Measurements from ENCODE around the gene KCNK3.

KCNK3 gene

GRCh38 chr2:26768759-26769088 lies 76.2 kb downstream of the KCNK3 start:
- ChIA-PET CTCF (interaction anchor here (0.5 to 1.4 kb wide), 8 partner anchors 9 to 77 kb away, joined by 3 to 6 read pairs (median 4); partner anchors contain the start of gene CENPA), POLR2A (interaction anchor here (0.6 to 0.9 kb wide), 3 partner anchors 17 to 31 kb away, joined by 3 to 5 read pairs (median 4); no protein-coding TSS in a partner anchor)
- Histone ChIP-seq H3K4me1 (ENCODE audit: control extremely low read depth in 1 of 4, control insufficient read depth in 4 of 4, insufficient read depth in 4 of 4, low read length in 3 of 4) (peaks cover 4 to 76% (median 65%) of the 10 kb centered on the region in 4 experiments), H3K27me3 (replicated peaks in 2 of 5; ENCODE audit: control insufficient read depth in 4 of 5, insufficient read depth in 5 of 5, low read length in 4 of 5) (no peaks in the 10 kb centered on the region), H3K36me3 (ENCODE audit: control insufficient read depth in 4 of 4, insufficient read depth in 4 of 4, low read length in 3 of 4) (no peaks in the 10 kb centered on the region), H3K4me3 (ENCODE audit: control insufficient read depth in 1 of 7, extremely low read depth in 1 of 7, insufficient read depth in 4 of 7, low read depth in 2 of 7, low read length in 6 of 7) (no peak overlapping the region), H3K27ac (ENCODE audit: insufficient read depth in 1 of 2, low read depth in 1 of 2, low read length in 2 of 2, poor library complexity in 1 of 2, severe bottlenecking in 2 of 2) (no peak overlapping the region), H3K9me3 (ENCODE audit: control extremely low read depth in 1 of 5, control insufficient read depth in 4 of 5, insufficient read depth in 2 of 5, low read depth in 1 of 5, low read length in 4 of 5) (no peaks in the 10 kb centered on the region)
- WGBS (ENCODE audit: insufficient coverage) = 91% methylated on average over 3 of the region's 3 CpGs
- no peak for DNase-seq

DNA sequence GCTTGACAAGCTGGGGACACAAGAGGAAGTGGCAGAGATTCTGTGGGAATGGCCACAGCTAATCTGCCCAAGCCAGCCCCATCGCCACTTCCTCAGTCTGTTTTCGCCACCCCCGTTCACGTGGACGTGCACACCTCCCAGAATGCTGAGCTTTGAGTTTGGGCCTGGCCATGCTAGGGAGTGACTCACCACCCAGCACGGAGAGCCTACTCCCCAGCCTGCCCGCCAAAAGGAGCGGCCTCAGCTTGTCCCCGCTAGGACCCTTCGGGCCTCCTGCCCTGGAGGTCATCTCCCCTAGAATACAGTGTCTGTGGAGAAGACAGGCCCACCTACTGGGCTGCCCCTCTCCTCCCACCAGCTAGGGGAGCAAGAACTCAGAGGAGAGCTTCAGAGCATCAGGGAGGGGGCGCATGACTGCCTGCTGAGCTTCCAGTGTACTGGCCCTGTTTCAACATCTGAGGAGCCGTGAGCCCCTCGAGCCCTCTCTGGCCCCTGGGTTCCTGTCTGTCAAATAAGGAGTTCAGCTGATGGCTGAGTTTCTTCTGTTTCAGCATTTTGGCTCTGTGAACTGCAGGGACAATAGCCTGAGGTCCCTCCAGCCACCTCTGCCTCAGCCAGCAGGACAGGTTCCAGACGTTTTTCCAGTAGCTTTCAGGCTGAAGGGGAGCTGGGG lies 76.7 kb downstream of the KCNK3 start:
- Histone ChIP-seq H3K9me3 (ENCODE audit: control extremely low read depth in 1 of 5, control insufficient read depth in 4 of 5, insufficient read depth in 2 of 5, low read depth in 1 of 5, low read length in 4 of 5) (no peaks in the 10 kb centered on the region), H3K4me3 (ENCODE audit: control insufficient read depth in 1 of 7, extremely low read depth in 1 of 7, insufficient read depth in 4 of 7, low read depth in 2 of 7, low read length in 6 of 7) (peak overlapping the region in 4 of 7 experiments; percentile 19 to 54 (median 38)), H3K27me3 (replicated peaks in 2 of 5; ENCODE audit: control insufficient read depth in 4 of 5, insufficient read depth in 5 of 5, low read length in 4 of 5) (no peaks in the 10 kb centered on the region), H3K27ac (ENCODE audit: insufficient read depth in 1 of 2, low read depth in 1 of 2, low read length in 2 of 2, poor library complexity in 1 of 2, severe bottlenecking in 2 of 2) (peak overlapping the region in 1 of 2 experiments; percentile 37), H3K4me1 (ENCODE audit: control extremely low read depth in 1 of 4, control insufficient read depth in 4 of 4, insufficient read depth in 4 of 4, low read length in 3 of 4) (peaks cover 4 to 74% (median 63%) of the 10 kb centered on the region in 4 experiments), H3K36me3 (ENCODE audit: control insufficient read depth in 4 of 4, insufficient read depth in 4 of 4, low read length in 3 of 4) (peaks cover 0 to 4% (median 1%) of the 10 kb centered on the region in 4 experiments)
- 9% methylated on average over 11 of the region's 14 CpGs for WGBS (ENCODE audit: insufficient coverage)
- ChIA-PET CTCF (interaction anchor here (0.9 to 1.4 kb wide), 7 partner anchors 8 to 77 kb away, joined by 3 to 6 read pairs (median 4); partner anchors contain the start of gene CENPA), POLR2A (interaction anchor here (0.6 to 0.9 kb wide), 3 partner anchors 16 to 31 kb away, joined by 3 to 5 read pairs (median 4); no protein-coding TSS in a partner anchor)
- DNase-seq = peak; percentile 93 to 99 (median 99)

DNA sequence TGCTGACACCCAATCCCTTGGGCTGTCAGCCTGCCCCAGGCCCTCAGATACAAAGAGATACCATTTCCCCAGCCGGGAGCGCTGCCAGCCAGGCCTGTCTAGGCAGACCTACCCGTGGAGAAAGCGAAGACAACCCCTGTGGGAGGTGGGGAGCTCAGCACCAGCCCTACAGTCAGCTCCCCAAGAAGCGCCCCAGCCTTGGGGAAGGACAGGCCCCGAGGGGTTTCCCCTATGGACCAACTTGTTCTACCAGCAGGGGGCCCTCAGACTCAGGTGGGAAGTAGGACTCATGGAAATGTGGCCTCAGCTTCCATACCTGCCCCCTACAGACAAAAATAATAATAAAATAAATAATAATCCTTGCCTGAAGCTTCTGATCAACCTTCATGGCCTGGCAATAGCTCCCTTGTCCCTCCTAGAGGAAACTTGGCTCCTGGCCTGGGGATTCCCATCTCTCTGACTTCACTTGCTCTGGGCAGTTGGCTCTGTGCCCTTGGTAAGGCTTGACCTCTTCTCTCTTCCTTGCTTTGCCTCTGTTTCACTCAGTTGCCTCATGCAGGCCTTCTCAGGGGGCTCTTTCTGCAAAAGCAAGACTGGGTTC lies 78.6 kb downstream of the KCNK3 start:
- Histone ChIP-seq H3K9me3 (ENCODE audit: control extremely low read depth in 1 of 5, control insufficient read depth in 4 of 5, insufficient read depth in 2 of 5, low read depth in 1 of 5, low read length in 4 of 5) (no peaks in the 10 kb centered on the region), H3K36me3 (ENCODE audit: control insufficient read depth in 4 of 4, insufficient read depth in 4 of 4, low read length in 3 of 4) (peaks cover 0 to 22% (median 12%) of the 10 kb centered on the region in 4 experiments), H3K27me3 (replicated peaks in 2 of 5; ENCODE audit: control insufficient read depth in 4 of 5, insufficient read depth in 5 of 5, low read length in 4 of 5) (no peaks in the 10 kb centered on the region), H3K4me3 (ENCODE audit: control insufficient read depth in 1 of 7, extremely low read depth in 1 of 7, insufficient read depth in 4 of 7, low read depth in 2 of 7, low read length in 6 of 7) (no peak overlapping the region), H3K27ac (ENCODE audit: insufficient read depth in 1 of 2, low read depth in 1 of 2, low read length in 2 of 2, poor library complexity in 1 of 2, severe bottlenecking in 2 of 2) (no peak overlapping the region), H3K4me1 (ENCODE audit: control extremely low read depth in 1 of 4, control insufficient read depth in 4 of 4, insufficient read depth in 4 of 4, low read length in 3 of 4) (peaks cover 4 to 61% (median 52%) of the 10 kb centered on the region in 4 experiments)
- WGBS (ENCODE audit: insufficient coverage) = 100% methylated on average over 3 of the region's 6 CpGs
- CTCF ChIA-PET = interaction anchor here (1.3 to 1.9 kb wide), 2 partner anchors 10 to 25 kb away, joined by 3 to 4 read pairs; no protein-coding TSS in a partner anchor
- POLR2A ChIA-PET = no interaction called here
- peak; percentile 44 to 57 (median 49) for DNase-seq

- peak in 2 of 3 donors; percentile 62 to 79 for DNase-seq
- Histone ChIP-seq H3K4me3 (ENCODE audit: control insufficient read depth in 1 of 7, extremely low read depth in 1 of 7, insufficient read depth in 4 of 7, low read depth in 2 of 7, low read length in 6 of 7) (no peak overlapping the region), H3K4me1 (ENCODE audit: control extremely low read depth in 1 of 4, control insufficient read depth in 4 of 4, insufficient read depth in 4 of 4, low read length in 3 of 4) (peaks cover 4 to 53% (median 44%) of the 10 kb centered on the region in 4 experiments), H3K36me3 (ENCODE audit: control insufficient read depth in 4 of 4, insufficient read depth in 4 of 4, low read length in 3 of 4) (peaks cover 0 to 27% (median 18%) of the 10 kb centered on the region in 4 experiments), H3K9me3 (ENCODE audit: control extremely low read depth in 1 of 5, control insufficient read depth in 4 of 5, insufficient read depth in 2 of 5, low read depth in 1 of 5, low read length in 4 of 5) (no peaks in the 10 kb centered on the region), H3K27ac (ENCODE audit: insufficient read depth in 1 of 2, low read depth in 1 of 2, low read length in 2 of 2, poor library complexity in 1 of 2, severe bottlenecking in 2 of 2) (no peak overlapping the region), H3K27me3 (replicated peaks in 2 of 5; ENCODE audit: control insufficient read depth in 4 of 5, insufficient read depth in 5 of 5, low read length in 4 of 5) (no peaks in the 10 kb centered on the region)
- ChIA-PET POLR2A (no interaction called here), CTCF (interaction anchor here (1.3 to 1.9 kb wide), 2 partner anchors 8 to 27 kb away, joined by 3 to 4 read pairs; no protein-coding TSS in a partner anchor)
- WGBS (ENCODE audit: insufficient coverage) = 49% methylated on average over 13 of the region's 13 CpGs
Measured at GRCh38 chr2:26772064-26773001, 79.8 kb downstream of the KCNK3 start.

GRCh38 chr2:26776195-26776800 lies 83.8 kb downstream of the KCNK3 start:
- Histone ChIP-seq H3K9me3 (ENCODE audit: control extremely low read depth in 1 of 5, control insufficient read depth in 4 of 5, insufficient read depth in 2 of 5, low read depth in 1 of 5, low read length in 4 of 5) (peaks cover 0 to 7% (median 0%) of the 10 kb centered on the region in 5 experiments), H3K36me3 (ENCODE audit: control insufficient read depth in 4 of 4, insufficient read depth in 4 of 4, low read length in 3 of 4) (peaks cover 0 to 54% (median 35%) of the 10 kb centered on the region in 4 experiments), H3K27ac (ENCODE audit: insufficient read depth in 1 of 2, low read depth in 1 of 2, low read length in 2 of 2, poor library complexity in 1 of 2, severe bottlenecking in 2 of 2) (no peak overlapping the region), H3K4me3 (ENCODE audit: control insufficient read depth in 1 of 7, extremely low read depth in 1 of 7, insufficient read depth in 4 of 7, low read depth in 2 of 7, low read length in 6 of 7) (no peak overlapping the region), H3K27me3 (replicated peaks in 2 of 5; ENCODE audit: control insufficient read depth in 4 of 5, insufficient read depth in 5 of 5, low read length in 4 of 5) (no peaks in the 10 kb centered on the region), H3K4me1 (ENCODE audit: control extremely low read depth in 1 of 4, control insufficient read depth in 4 of 4, insufficient read depth in 4 of 4, low read length in 3 of 4) (peaks cover 0 to 19% (median 15%) of the 10 kb centered on the region in 4 experiments)
- 96% methylated on average over 4 of the region's 5 CpGs for WGBS (ENCODE audit: insufficient coverage)
- POLR2A ChIA-PET = no interaction called here
- CTCF ChIA-PET = interaction anchor here (1.0 to 1.1 kb wide), 2 partner anchors 12 to 46 kb away, joined by 3 read pairs; no protein-coding TSS in a partner anchor
- DNase-seq = no peak

DNA sequence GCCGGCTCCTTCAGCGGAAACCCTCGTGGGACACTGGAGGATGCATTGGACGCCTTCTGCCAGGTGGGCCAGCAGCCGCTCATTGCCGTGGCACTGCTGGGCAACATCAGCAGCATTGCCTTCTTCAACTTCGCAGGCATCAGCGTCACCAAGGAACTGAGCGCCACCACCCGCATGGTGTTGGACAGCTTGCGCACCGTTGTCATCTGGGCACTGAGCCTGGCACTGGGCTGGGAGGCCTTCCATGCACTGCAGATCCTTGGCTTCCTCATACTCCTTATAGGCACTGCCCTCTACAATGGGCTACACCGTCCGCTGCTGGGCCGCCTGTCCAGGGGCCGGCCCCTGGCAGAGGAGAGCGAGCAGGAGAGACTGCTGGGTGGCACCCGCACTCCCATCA lies 85.6 kb downstream of the KCNK3 start:
- CTCF ChIA-PET = interaction anchor here (1.2 kb wide), 1 partner anchor 9 kb away, joined by 4 read pairs; no protein-coding TSS in a partner anchor
- no peaks in the 10 kb centered on the region for H3K27me3 ChIP-seq (replicated peaks in 2 of 5; ENCODE audit: control insufficient read depth in 4 of 5, insufficient read depth in 5 of 5, low read length in 4 of 5)
- H3K9me3 ChIP-seq (ENCODE audit: control extremely low read depth in 1 of 5, control insufficient read depth in 4 of 5, insufficient read depth in 2 of 5, low read depth in 1 of 5, low read length in 4 of 5) = peaks cover 0 to 8% (median 0%) of the 10 kb centered on the region in 5 experiments
- POLR2A ChIA-PET = no interaction called here
- no peak for DNase-seq
- 98% methylated on average over 18 of the region's 18 CpGs for WGBS (ENCODE audit: insufficient coverage)
- peaks cover 0 to 2% (median 0%) of the 10 kb centered on the region in 4 experiments for H3K4me1 ChIP-seq (ENCODE audit: control extremely low read depth in 1 of 4, control insufficient read depth in 4 of 4, insufficient read depth in 4 of 4, low read length in 3 of 4)
- H3K4me3 ChIP-seq (ENCODE audit: control insufficient read depth in 1 of 7, extremely low read depth in 1 of 7, insufficient read depth in 4 of 7, low read depth in 2 of 7, low read length in 6 of 7) = no peak overlapping the region
- H3K36me3 ChIP-seq (ENCODE audit: control insufficient read depth in 4 of 4, insufficient read depth in 4 of 4, low read length in 3 of 4) = peaks cover 0 to 54% (median 36%) of the 10 kb centered on the region in 4 experiments
- H3K27ac ChIP-seq (ENCODE audit: insufficient read depth in 1 of 2, low read depth in 1 of 2, low read length in 2 of 2, poor library complexity in 1 of 2, severe bottlenecking in 2 of 2) = no peak overlapping the region

Measured in common myeloid progenitor, CD34-positive (primary cell).